SU-DHL-6 (cell line): Measurements from ENCODE around the gene ZNF580.
A peak's percentile ranks its signal among the peaks of the same experiment; 100 is the strongest.

Source experiments
- H2AFZ ChIP-seq: fragments of 200-600 bp; sonication (generic); 2 replicates; pipeline ENCODE4 v1.6.1; 2014; ENCODE audit warnings: low read depth, mild to moderate bottlenecking, moderate library complexity, mixed read lengths, antibody characterized with exemption, low read length; ENCODE audit not compliant: severe bottlenecking
- H3F3A ChIP-seq: fragments of 200-600 bp; shearing (Covaris generic); 2 replicates; pipeline ENCODE4 v1.6.0; 2016; ENCODE audit warnings: antibody characterized with exemption, mild to moderate bottlenecking; ENCODE audit not compliant: insufficient read depth
- H3K27ac ChIP-seq: fragments of 200-600 bp; sonication (generic); 2 replicates; pipeline ENCODE4 v1.5.1; 2016; ENCODE audit warnings: low read depth, mild to moderate bottlenecking, low read length, moderate library complexity, mixed read lengths
- H3K27me3 ChIP-seq: fragments of 200-600 bp; sonication (generic), shearing (Covaris generic); 2 replicates; pipeline ENCODE4 v1.6.0; 2014; ENCODE audit warnings: mild to moderate bottlenecking, low read length
- H3K36me3 ChIP-seq: fragments of 200-600 bp; sonication (generic); 2 replicates; pipeline ENCODE4 v1.6.1; 2014; ENCODE audit warnings: mild to moderate bottlenecking, low read length, mixed read lengths
- H3K4me2 ChIP-seq: fragments of 300-600, 200-600 bp; shearing (Covaris generic), sonication (generic); 2 replicates; pipeline ENCODE4 v1.6.0; 2014; ENCODE audit warnings: low read length, low read depth, mild to moderate bottlenecking; ENCODE audit not compliant: poor library complexity, severe bottlenecking
- H3K4me3 ChIP-seq: fragments of 200-600 bp; sonication (generic); 2 replicates; pipeline ENCODE4 v1.5.1; 2014; ENCODE audit warnings: antibody characterized with exemption, low read length, mild to moderate bottlenecking, mixed read lengths; ENCODE audit not compliant: insufficient read depth, poor library complexity, severe bottlenecking
- H3K79me2 ChIP-seq: fragments of 200-600 bp; sonication (generic); 2 replicates; pipeline ENCODE4 v1.6.1; 2014; ENCODE audit warnings: mild to moderate bottlenecking, low read length, moderate library complexity; ENCODE audit not compliant: insufficient read depth
- H3K9ac ChIP-seq: fragments of 200-600 bp; sonication (generic); 2 replicates; pipeline ENCODE4 v1.7.0; 2014; ENCODE audit warnings: mild to moderate bottlenecking, low read length
- H3K9me2 ChIP-seq: fragments of 200-600 bp; sonication (generic); replicated peaks from 2 replicates; pipeline ENCODE4 v1.6.1; 2014; ENCODE audit warnings: low read length; ENCODE audit not compliant: insufficient read depth
- H3K9me3 ChIP-seq: fragments of 200-600 bp; sonication (generic); 2 replicates; pipeline ENCODE4 v1.6.1; 2014; ENCODE audit warnings: low read length, mixed read lengths; ENCODE audit not compliant: insufficient read depth
- H4K20me1 ChIP-seq: fragments of 200-600 bp; sonication (generic); 2 replicates; pipeline ENCODE4 v1.6.1; 2014; ENCODE audit warnings: low read depth, mild to moderate bottlenecking, antibody characterized with exemption, low read length, moderate library complexity, mixed read lengths
- EZH2phosphoT487 ChIP-seq: fragments of 200-600 bp; sonication (generic), shearing (Covaris generic); conservative IDR thresholded peaks from 2 replicates; pipeline ENCODE4 v1.6.1; 2018; ENCODE audit warnings: mild to moderate bottlenecking, antibody characterized with exemption, low read length, moderate library complexity, mixed read lengths
- TF ChIP-seq, protein P1 (sequence below): fragments of 200-600 bp; sonication (generic); IDR thresholded peaks from one replicate; pipeline ENCODE4 v1.5.1; 2017; ENCODE audit warnings: antibody characterized with exemption, mild to moderate bottlenecking, low read length, moderate library complexity; ENCODE audit not compliant: insufficient read depth, poor library complexity, severe bottlenecking

ZNF580 gene

DNA sequence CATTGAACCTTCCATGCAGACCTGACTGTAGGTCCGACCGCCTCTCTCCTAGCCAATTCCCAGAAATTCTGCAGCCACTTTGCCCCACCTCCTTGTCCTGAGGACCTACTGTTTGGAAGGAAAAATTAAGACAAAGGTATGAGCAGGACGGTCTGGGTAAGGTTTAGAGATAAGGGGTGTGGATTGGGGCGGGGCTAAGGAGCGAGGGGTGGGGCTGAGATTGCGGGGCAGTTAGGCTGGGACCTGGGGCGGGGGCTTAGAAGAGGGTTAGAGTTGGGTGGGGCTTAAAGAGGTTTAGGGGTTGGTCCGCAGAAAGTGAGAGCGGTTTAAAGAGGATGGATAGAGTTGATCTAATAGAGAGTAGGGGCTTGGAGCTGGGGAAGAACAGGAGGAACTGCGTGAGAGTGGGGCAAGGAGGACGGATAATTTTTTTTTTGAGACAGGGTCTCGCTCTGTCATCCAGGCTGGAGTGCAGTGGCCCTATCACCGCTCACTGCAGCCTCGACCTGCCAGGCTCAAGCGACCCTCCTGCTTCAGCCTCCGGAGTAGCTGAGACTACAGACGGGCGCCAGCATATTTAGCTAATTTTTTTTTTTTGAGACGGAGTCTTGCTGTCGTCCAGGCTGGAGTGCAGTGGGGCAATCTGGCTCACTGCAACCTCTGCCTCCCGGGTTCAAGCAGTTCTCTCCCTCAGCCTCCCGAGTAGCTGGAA is 37.1 kb upstream of the ZNF580 start:
- H3K4me2 ChIP-seq, result no peak overlapping the region
- H3K27me3 ChIP-seq, result no peaks in the 10 kb centered on the region
- H3K79me2 ChIP-seq, result peaks cover 20% of the 10 kb centered on the region
- H3K27ac ChIP-seq, result no peak overlapping the region
- H3K9me3 ChIP-seq, result no peaks in the 10 kb centered on the region
- no peak for TF ChIP-seq EZH2phosphoT487
- TF ChIP-seq, protein P1, sequence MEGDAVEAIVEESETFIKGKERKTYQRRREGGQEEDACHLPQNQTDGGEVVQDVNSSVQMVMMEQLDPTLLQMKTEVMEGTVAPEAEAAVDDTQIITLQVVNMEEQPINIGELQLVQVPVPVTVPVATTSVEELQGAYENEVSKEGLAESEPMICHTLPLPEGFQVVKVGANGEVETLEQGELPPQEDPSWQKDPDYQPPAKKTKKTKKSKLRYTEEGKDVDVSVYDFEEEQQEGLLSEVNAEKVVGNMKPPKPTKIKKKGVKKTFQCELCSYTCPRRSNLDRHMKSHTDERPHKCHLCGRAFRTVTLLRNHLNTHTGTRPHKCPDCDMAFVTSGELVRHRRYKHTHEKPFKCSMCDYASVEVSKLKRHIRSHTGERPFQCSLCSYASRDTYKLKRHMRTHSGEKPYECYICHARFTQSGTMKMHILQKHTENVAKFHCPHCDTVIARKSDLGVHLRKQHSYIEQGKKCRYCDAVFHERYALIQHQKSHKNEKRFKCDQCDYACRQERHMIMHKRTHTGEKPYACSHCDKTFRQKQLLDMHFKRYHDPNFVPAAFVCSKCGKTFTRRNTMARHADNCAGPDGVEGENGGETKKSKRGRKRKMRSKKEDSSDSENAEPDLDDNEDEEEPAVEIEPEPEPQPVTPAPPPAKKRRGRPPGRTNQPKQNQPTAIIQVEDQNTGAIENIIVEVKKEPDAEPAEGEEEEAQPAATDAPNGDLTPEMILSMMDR, result no peak
- peaks cover 34% of the 10 kb centered on the region for H3F3A ChIP-seq
- H3K36me3 ChIP-seq, result no peaks in the 10 kb centered on the region
- H2AFZ ChIP-seq, result no peak overlapping the region
- no peak overlapping the region for H3K4me3 ChIP-seq
- H3K9ac ChIP-seq, result no peak overlapping the region
- H3K9me2 ChIP-seq, result no peaks in the 10 kb centered on the region
- H4K20me1 ChIP-seq, result no peaks in the 10 kb centered on the region

DNA sequence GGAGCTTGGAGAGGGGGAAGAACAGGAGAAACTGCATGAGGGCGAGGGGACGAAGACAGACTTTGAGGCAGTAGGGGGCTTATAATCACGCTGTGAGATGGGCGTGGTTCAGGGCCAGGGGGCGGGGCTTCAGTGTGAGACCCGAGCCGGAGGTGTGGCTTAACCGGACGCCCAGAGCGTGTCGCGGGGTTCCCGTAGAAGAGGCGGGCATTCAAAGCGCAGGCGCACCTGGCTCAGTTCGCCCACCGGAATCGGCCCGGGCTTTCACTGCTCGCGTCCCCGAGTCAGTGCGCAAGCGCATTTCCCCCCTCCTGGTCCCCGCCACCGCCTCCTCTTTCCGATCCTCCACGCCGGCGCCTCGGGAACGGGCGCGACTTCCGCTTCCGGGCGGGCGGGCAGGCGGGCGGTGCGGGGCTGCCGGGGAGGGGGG is 35.6 kb upstream of the ZNF580 start:
- no peak overlapping the region for H2AFZ ChIP-seq
- no peaks in the 10 kb centered on the region for H3K9me2 ChIP-seq
- no peak for TF ChIP-seq EZH2phosphoT487
- TF ChIP-seq, protein P1, result no peak
- no peaks in the 10 kb centered on the region for H3K27me3 ChIP-seq
- H4K20me1 ChIP-seq, result no peaks in the 10 kb centered on the region
- peak overlapping the region; percentile 98 for H3K9ac ChIP-seq
- peak overlapping the region; percentile 86 for H3K27ac ChIP-seq
- H3F3A ChIP-seq, result peaks cover 27% of the 10 kb centered on the region
- H3K9me3 ChIP-seq, result no peaks in the 10 kb centered on the region
- no peaks in the 10 kb centered on the region for H3K36me3 ChIP-seq
- H3K4me3 ChIP-seq, result peak overlapping the region; percentile 98
- H3K79me2 ChIP-seq, result peaks cover 22% of the 10 kb centered on the region
- peak overlapping the region; percentile 86 for H3K4me2 ChIP-seq

DNA sequence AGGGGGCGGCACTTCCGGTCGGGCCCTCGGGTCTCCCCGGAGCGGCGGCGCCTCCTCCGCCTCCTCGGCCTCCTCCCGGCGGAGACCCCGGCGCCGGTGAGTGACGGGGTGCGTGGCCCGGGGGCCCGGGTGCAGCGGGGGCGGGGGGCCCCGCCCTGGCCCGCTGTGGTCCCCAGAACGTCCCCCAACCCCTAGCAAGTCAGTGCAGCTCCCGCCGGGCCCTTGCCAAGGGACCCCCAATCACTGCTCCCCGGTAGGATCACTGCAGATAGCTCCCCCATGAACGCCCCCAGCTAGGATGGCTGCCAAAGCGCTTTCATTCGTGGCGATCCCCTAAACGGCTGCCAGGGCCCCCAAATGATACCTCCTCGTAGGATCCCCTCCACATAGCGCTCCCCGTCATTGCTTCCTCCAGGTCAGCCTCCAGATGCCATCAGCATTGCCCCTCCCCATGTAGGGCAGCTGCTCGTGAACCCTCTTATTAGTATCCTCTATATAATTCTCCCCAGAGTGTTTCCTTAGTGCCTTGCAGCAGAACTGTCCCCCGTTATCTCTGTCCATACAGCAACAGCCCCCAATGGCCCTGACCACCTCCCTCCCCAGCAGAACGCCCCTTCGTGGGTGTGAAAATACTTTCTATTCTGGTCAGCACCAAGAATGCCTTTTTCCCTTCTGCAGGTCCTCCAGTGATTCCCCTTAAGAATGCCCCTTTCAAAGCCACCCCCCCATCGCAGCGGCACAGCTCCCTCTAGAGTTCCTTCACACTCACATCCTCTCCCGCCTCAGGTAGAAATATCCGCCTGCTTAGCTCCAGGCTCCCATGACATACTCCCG is 34.9 kb upstream of the ZNF580 start, which contains the start of gene ZNF865:
ZNF865 (plus strand) TSS at position 11 of the 834 bp plus-strand sequence. CDS start 7,972 bp downstream, outside the sequence.
- TF ChIP-seq, protein P1, result peak; percentile 60
- TF ChIP-seq EZH2phosphoT487, result no peak
- Histone ChIP-seq H3K79me2 (peaks cover 22% of the 10 kb centered on the region), H3K4me3 (peak within 1 kb of the TSS; percentile 98), H3K9ac (peak within 1 kb of the TSS; percentile 98), H4K20me1 (no peaks in the 10 kb centered on the region), H2AFZ (peak within 1 kb of the TSS; percentile 45), H3K9me2 (no peaks in the 10 kb centered on the region), H3K36me3 (no peaks in the 10 kb centered on the region), H3F3A (peaks cover 22% of the 10 kb centered on the region), H3K27ac (peak within 1 kb of the TSS; percentile 86), H3K27me3 (no peaks in the 10 kb centered on the region), H3K9me3 (no peaks in the 10 kb centered on the region), H3K4me2 (peak within 1 kb of the TSS; percentile 86)
